T-helper 9 cell (primary cell): Measurements from ENCODE around the gene HMGXB4.

Source experiments
- DNase-seq: peaks from one replicate; pipeline ENCODE4 v3.0.0-alpha.2; 2020

Gene HMGXB4

GRCh38 chr22:35311551-35311999, 54.3 kb downstream of the HMGXB4 start:
- DNase-seq: no peak

GRCh38 chr22:35312198-35313059, 55.1 kb downstream of the HMGXB4 start:
- no peak for DNase-seq

DNA sequence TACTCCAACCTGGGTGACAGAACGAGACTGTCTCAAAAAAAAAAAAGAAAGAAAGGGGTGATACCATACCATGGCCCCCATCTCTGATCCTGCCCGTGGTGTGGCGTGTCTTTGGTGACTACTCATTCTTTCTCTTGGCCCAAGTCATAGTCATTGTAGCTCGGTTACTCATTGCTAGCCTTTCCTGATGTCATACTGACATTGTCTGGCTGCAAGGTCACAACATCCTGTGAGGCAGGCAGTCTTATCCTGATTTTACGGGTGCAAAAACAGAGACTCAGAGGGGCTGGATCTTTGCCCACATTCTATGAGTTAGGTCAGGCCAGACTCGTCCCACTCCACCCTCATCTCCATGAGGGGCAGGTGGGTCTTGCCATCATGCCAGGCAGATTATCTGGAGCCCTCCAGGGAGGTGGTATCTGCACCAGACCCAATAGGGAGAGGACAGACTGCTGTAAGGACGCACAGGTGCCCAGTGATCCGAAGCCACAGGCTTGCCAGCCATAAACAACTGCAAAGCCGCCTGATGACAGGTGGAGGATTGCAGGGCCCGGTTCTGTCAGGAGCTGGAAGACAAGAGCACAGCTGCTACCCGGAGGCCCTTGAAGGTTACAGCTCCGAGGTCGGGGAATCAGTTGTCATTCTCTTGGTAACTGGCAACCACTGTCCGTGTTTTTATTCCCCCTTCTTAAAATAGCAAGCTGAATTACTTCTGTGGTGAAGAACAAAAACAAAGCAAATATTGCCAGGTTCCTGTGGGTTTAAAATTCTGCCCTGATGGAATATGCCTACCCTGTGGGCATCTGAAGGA, 56.2 kb downstream of the HMGXB4 start:
- DNase-seq: no peak

DNA sequence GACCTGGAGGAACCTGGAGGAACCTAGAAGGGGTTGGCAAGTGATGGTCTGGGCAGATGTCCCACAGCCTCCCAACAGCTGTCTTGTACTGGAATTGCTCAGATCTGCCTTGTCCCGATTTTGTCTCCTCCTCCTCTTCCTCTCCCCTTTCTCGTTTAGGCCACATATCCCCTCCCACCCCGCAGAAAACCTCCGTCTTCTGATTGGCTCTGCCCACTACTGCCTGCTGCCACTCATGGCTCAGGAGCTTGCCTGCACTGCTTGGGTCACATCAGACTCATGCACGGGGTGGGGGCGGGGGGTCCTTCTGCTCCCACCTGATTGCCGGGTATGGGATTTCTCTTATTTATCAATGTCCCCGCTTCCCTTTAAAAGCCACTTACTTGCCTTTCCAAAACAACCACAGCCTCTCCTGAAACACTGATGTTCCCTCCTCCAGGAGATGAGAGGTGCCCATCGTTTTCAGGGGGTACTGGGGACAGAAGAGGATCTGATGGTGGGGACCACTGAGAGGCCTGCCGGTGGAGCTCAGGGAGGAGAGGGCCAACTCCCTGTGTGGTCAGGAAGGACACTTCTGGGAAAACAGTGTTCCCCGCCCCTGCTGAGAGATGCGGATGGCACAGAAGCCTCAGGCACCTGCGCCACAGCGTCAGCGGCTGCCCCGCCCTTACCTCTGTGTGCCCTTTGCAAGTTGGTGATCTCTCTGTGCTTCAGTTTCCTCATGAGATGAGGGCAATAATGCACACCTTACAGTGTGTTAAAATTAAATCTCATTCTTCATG, 57.1 kb downstream of the HMGXB4 start:
- DNase-seq: no peak

- DNase-seq: no peak
Observed at GRCh38 chr22:35315141-35315854, 58.0 kb downstream of the HMGXB4 start.

DNA sequence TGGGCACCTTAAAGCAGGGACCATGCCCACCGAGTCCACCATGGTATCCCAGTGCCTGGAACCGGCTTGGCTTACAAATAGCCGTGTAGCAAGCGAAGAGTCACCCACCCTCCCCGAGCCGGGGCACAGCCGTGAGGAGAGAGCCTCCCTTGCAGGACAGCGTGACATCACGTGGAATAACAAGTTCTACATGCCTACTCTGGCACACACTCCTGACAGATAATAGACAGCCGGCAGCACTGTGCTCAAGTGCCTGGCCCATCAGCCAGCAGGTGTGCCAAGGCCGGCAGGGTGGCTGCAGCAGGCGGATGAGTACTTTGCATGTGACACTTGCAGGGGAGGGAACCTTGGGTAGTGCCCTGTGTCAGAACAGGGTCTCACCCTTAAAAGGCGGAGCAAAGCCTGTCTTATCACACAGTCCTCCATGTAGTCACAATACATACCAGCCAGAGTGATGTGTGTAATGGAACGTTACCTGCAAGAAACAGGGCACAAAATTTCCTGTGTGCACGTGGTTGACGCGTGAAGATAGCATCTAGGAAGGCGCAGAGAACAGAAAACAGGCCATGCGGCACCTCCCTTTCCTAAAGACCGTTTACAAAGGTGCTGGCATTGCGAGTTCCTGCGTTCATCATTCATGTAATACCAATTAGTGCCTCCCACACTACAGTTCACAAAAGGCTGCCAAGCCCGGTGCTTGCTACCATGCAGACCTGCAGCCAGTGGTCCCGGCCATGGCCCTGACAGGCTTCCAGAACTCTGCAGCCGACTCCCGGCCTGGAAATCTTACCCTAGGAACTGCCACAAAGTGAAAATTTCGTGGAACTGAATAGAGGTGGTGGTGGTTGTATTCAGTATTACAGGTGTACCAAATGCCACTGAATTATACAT, 58.8 kb downstream of the HMGXB4 start:
- DNase-seq: no peak

GRCh38 chr22:35316751-35317150, 59.5 kb downstream of the HMGXB4 start:
- no peak for DNase-seq

DNA sequence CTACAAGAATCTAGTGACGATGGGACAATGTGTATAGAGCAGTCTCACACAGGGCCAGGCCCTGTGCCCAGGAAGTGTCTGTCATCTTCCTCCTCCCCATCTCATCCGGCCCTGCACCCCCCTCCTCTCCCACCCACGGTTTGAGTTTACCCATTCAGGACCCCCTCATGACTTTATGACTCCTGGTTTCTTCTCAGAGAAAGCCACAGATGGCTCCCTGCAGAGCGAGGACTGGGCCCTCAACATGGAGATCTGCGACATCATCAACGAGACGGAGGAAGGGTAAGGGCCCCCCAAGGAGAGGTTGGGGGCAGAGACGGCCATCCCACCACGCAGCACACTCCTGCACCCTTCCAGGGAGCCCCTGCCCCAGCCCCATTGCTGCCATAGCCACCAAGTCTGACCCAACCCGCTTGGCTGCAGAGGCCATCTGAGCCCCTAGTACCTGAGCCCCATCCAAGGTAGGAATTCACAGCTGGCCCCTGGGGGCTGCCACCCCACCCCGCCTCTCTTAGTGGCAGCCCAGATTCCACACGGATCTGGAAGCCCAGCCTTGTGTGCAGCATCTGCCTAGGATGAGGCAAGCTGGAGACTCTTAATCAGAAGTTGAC, 60.5 kb downstream of the HMGXB4 start:
- no peak for DNase-seq

DNA sequence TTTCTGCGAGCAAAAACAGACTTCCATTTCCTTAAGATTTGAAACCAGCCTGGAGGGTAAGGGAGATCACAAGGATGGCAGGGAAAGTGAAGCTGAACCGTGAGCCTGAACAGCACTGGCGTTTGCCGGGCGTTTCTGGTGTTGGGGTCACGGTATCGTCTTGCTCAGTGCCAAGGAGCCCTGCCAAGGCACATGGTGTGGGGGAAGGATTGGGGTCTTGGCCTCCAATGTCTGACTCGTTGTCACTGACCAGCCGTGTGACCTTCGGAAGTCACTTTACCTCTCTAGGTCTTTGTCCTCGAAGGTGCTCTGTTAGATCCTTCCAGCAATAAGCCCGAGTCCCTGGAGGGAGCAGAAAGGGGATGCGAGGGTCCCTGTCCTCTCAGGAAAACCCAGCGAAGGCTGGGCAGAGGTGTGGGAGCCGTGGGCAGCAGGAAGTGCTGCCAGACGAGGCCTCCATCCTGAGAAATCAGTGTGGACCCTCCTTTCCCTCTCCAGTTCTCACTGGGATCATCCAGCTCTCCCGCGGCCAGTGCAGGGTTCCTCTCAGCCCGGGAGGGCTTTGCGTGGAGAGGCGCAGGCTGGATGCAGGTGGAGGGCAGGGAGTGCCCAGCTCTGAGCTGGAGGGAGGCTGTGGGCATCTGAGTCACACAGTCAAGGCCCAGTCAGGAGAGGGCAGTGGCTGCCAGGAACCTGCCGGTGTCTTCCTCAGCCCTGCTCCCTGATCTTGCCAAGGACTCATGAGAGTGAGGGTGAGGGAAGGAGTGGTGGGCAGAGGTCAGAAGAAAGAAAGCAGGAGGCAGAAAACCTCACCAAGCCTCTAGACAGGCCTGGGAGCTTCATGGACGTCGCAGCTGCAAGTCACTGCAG, 61.3 kb downstream of the HMGXB4 start:
- no peak for DNase-seq

- DNase-seq: no peak
Observed at GRCh38 chr22:35319244-35319985, 62.1 kb downstream of the HMGXB4 start.

DNA sequence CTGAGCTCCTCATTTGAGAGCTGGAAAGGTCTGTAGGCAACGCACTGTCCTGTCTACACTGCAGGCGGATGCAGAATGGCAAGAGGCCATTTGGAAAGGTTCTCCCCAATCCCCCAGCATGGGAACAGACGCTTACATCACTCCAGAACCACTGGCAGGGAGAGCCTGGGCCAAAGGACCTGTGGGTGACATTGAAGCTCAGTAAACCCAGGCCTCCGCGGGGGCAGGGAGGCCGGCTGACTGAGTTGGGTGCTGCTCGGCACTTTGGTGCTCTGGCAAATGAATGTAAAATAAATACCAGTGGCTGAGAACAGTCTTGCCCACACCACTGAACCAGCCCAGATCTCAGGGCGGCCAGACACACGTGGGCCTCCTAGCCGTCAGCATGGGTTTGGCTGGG, 64.8 kb downstream of the HMGXB4 start:
- no peak for DNase-seq

- DNase-seq: no peak
Observed at GRCh38 chr22:35322893-35323292, 65.6 kb downstream of the HMGXB4 start.

DNA sequence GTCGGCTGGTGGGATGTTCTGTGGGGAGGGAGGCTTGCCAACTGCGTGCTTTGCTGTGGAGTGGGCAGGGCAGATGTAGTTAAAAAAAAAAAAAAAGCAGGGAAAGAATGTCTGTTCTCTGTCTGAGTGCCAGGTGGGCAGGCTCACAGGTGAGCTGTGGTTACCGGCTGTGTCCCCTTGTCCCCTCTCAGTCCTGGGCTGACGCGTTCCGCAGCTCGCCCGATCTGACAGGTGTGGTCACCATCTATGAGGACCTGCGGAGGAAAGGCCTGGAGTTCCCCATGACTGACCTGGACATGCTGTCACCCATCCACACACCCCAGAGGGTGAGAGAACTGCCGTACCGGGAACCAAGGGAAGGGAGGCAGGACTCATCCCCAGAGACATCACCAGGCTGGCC, 66.0 kb downstream of the HMGXB4 start:
- no peak for DNase-seq

DNA sequence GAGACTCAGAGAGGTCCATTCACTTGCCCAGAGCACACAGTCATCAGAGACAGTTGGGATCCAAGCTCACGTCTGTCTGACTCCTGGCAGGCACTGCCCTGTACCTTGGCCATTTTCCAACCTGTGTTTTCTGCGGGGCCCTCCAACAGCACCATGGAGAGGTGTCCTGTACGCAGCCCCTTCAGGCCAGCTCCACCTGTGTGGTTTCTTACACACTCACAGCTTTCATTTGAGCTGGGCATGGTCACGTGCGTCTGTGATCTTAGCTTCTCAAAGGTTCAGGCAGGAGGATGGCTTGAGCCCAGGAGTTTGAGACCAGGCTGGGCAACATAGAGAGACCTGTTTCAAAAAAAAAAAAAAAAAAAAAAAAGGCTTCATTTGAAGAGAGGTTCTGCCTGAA, 66.8 kb downstream of the HMGXB4 start:
- DNase-seq: no peak

DNA sequence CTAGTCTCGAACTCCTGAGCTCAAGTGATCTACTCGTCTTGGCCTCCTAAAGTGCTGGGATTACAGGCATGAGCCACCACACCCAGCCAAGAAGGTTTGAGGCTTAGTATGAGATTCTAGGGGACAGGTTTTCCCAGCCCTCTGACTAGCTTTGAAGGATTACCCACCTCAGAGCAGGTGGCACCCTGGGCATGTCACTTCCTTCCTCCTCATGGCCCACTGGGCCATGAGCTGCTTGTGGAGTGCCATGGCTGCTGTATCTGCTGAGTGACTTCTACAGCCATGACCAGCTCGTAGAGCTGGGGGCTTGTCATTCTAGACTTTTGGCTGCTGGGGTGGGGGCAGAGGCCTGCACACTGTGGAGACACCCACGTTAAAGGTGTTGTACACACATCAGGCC, 67.5 kb downstream of the HMGXB4 start:
- DNase-seq: no peak

GRCh38 chr22:35325209-35325608, 67.9 kb downstream of the HMGXB4 start:
- DNase-seq: no peak

- DNase-seq: no peak
Observed at GRCh38 chr22:35326854-35327562, 69.7 kb downstream of the HMGXB4 start.

DNA sequence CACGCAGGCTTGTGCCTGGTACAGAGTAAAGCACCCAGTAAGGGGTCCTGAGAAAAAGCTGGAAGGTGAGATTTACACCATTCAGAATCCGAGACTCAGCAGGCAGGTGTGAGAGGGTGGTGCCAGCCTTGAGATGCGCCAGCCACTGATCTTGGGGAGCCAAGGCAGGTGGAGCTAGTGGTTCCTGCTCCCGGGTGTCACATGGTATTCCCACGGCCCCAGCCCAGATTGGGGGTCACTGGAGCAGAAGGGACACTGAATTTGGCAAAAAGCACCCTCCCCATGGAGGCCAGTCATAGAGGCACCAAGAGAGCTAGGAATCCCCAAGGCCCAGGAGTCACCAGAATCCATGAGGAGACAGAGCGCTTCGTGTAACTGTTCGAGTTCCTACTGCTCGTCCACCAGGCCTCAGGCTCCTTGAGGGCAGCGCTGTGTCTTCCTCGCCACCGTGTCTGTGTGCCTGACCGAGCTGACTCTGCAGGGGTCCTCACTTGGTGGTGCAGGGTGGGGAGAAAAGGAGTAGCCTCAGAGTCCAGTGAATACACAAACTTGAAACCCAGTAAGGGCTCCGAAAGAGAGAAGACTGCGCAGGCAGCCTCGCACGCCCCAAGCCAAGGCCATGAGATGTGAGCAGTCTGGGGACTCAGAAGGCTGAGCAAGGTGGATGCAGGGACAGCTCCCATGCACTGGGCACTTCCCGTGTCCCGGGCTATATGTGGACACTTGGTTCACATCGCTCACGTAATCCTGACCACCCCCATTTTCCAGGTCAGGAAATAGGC, 70.6 kb downstream of the HMGXB4 start:
- DNase-seq: no peak
